ENCODE measurements around the gene PRPF6. TPM values are rescaled to one million over a fixed set of nuclear protein-coding genes. Genes with fewer than 3 reads are reported as not detected.
A peak's percentile ranks its signal among the peaks of the same experiment; 100 is the strongest.

The PRPF6 gene
- total and polyA plus RNA-seq, 2 donors (not counting 1 experiment from before 2014, with no cell fraction given) = 31.7 to 82.9 TPM

- H3K9me3 ChIP-seq (ENCODE audit: control extremely low read depth in 1 of 3, control insufficient read depth in 2 of 3, insufficient read depth in 1 of 3, low read length in 2 of 3) = no peaks in the 10 kb centered on the region
- H3K4me3 ChIP-seq (ENCODE audit: control extremely low read depth in 1 of 5, extremely low read depth in 1 of 5, insufficient read depth in 1 of 5, low read depth in 2 of 5, low read length in 4 of 5) = no peak overlapping the region
- H4K20me1 ChIP-seq (ENCODE audit: control insufficient read depth, insufficient read depth, low read length, poor library complexity, severe bottlenecking) = peaks cover 80% of the 10 kb centered on the region
- 95% methylated on average over 14 of the region's 14 CpGs for WGBS (ENCODE audit: insufficient coverage)
- no peak overlapping the region for H3K27ac ChIP-seq (ENCODE audit: low read length in 2 of 2)
- ChIA-PET CTCF (interaction anchor here (1.5 kb wide), 1 partner anchor 21 kb away, joined by 5 read pairs; no protein-coding TSS in a partner anchor), POLR2A (interaction anchor here (0.6 to 1.4 kb wide), 2 partner anchors 28 to 366 kb away, joined by 3 read pairs; no protein-coding TSS in a partner anchor)
- ATAC-seq (ENCODE audit: low read depth) (no peak), DNase-seq (no peak)
- intact Hi-C loops (cut with micrococcal nuclease) = no loop called here
- Mint-ChIP-seq H3K4me1 (peaks cover 64% of the 10 kb centered on the region), H3K9me3 (ENCODE audit: insufficient read depth) (no peaks in the 10 kb centered on the region), H3K27me3 (no peaks in the 10 kb centered on the region), H3K4me3 (no peak overlapping the region), H3K27ac (peak overlapping the region; percentile 75)
- no peaks in the 10 kb centered on the region for H3K27me3 ChIP-seq (replicated peaks in 1 of 4; ENCODE audit: control extremely low read depth in 1 of 4, control insufficient read depth in 3 of 4, insufficient read depth in 4 of 4, low read length in 3 of 4)
- peaks cover 84% of the 10 kb centered on the region for H3K79me2 ChIP-seq (ENCODE audit: control insufficient read depth, insufficient read depth, low read length)
- no peak for TF ChIP-seq EZH2 (IDR thresholded peaks at IDR 0.05; ENCODE audit: borderline replicate concordance, insufficient read depth, low read depth, low read length, poor library complexity, severe bottlenecking)
- TF ChIP-seq, protein P1, sequence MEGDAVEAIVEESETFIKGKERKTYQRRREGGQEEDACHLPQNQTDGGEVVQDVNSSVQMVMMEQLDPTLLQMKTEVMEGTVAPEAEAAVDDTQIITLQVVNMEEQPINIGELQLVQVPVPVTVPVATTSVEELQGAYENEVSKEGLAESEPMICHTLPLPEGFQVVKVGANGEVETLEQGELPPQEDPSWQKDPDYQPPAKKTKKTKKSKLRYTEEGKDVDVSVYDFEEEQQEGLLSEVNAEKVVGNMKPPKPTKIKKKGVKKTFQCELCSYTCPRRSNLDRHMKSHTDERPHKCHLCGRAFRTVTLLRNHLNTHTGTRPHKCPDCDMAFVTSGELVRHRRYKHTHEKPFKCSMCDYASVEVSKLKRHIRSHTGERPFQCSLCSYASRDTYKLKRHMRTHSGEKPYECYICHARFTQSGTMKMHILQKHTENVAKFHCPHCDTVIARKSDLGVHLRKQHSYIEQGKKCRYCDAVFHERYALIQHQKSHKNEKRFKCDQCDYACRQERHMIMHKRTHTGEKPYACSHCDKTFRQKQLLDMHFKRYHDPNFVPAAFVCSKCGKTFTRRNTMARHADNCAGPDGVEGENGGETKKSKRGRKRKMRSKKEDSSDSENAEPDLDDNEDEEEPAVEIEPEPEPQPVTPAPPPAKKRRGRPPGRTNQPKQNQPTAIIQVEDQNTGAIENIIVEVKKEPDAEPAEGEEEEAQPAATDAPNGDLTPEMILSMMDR (IDR thresholded peaks at IDR 0.05) = no peak
- H3K36me3 ChIP-seq (replicated peaks in 1 of 2; ENCODE audit: control extremely low read depth in 1 of 2, control insufficient read depth in 1 of 2, extremely low read depth in 1 of 2, insufficient read depth in 2 of 2, low read length in 1 of 2) = no peaks in the 10 kb centered on the region
- no peak overlapping the region for H3K9ac ChIP-seq (ENCODE audit: low read length)
- peaks cover 70 to 79% of the 10 kb centered on the region in 2 donors for H3K4me1 ChIP-seq (ENCODE audit: control insufficient read depth in 2 of 2, insufficient read depth in 2 of 2, low read length in 2 of 2)
- no peak overlapping the region for H2AFZ ChIP-seq (ENCODE audit: insufficient read depth, low read depth, low read length, poor library complexity, severe bottlenecking)
- peak overlapping the region; percentile 58 for H3K4me2 ChIP-seq (replicated peaks; ENCODE audit: low read depth, low read length, poor library complexity, severe bottlenecking)
Measured at GRCh38 chr20:63952769-63953168, 28.2 kb upstream of the PRPF6 start.

DNA sequence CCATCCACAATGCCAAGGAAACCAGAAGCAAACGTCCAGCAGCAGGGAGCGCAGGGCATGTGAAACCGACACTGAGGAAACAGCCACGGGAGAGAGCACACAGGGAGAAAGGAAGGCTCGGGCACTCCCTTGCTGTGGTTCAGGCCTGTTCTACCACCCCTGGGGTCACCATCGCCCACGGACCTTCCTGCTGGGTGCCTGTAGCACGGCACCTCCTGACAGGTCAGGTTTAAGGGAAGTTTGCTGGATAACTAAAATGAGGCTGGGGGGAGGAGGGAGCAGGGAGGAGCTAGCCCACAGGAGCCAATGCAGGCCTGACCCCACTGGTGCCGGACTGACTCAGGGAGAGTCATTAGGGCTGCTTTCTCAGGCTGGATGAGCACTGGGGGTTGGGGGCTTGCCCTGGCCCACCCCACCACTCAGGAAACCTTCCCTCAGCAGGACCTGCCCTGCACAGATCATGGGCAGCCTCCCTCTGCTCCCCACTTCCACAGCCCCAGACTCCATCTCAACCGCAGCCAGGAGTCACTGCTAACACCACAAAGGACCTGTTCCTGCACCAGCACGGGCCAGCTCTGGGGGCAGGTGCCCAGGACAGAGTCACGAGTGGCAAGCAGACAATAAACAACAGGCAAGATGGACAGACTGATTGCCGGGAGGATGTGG, 27.0 kb upstream of the PRPF6 start:
- H3K27ac ChIP-seq (ENCODE audit: low read length in 2 of 2) = no peak overlapping the region
- Mint-ChIP-seq H3K4me3 (peak overlapping the region; percentile 90), H3K4me1 (peaks cover 53% of the 10 kb centered on the region), H3K27ac (peak overlapping the region; percentile 73), H3K9me3 (ENCODE audit: insufficient read depth) (no peaks in the 10 kb centered on the region), H3K27me3 (no peaks in the 10 kb centered on the region)
- no peak overlapping the region for H3K9ac ChIP-seq (ENCODE audit: low read length)
- CTCF ChIA-PET = interaction anchor here (1.0 kb wide), 1 partner anchor 26 kb away, joined by 4 read pairs; the partner anchor contains the start of gene SAMD10
- peaks cover 73% of the 10 kb centered on the region for H3K79me2 ChIP-seq (ENCODE audit: control insufficient read depth, insufficient read depth, low read length)
- no peak overlapping the region for H3K4me3 ChIP-seq (ENCODE audit: control extremely low read depth in 1 of 5, extremely low read depth in 1 of 5, insufficient read depth in 1 of 5, low read depth in 2 of 5, low read length in 4 of 5)
- no peaks in the 10 kb centered on the region for H3K9me3 ChIP-seq (ENCODE audit: control extremely low read depth in 1 of 3, control insufficient read depth in 2 of 3, insufficient read depth in 1 of 3, low read length in 2 of 3)
- H3K4me1 ChIP-seq (ENCODE audit: control insufficient read depth in 2 of 2, insufficient read depth in 2 of 2, low read length in 2 of 2) = peaks cover 59 to 70% of the 10 kb centered on the region in 2 donors
- no peaks in the 10 kb centered on the region for H3K27me3 ChIP-seq (replicated peaks in 1 of 4; ENCODE audit: control extremely low read depth in 1 of 4, control insufficient read depth in 3 of 4, insufficient read depth in 4 of 4, low read length in 3 of 4)
- intact Hi-C loops (cut with micrococcal nuclease) = no loop called here
- WGBS (ENCODE audit: insufficient coverage) = 85% methylated on average over 13 of the region's 13 CpGs
- TF ChIP-seq, protein P1 (IDR thresholded peaks at IDR 0.05) = no peak
- TF ChIP-seq EZH2 (IDR thresholded peaks at IDR 0.05; ENCODE audit: borderline replicate concordance, insufficient read depth, low read depth, low read length, poor library complexity, severe bottlenecking) = no peak
- DNase-seq (no peak), ATAC-seq (ENCODE audit: low read depth) (no peak)
- POLR2A ChIA-PET = no interaction called here
- H4K20me1 ChIP-seq (ENCODE audit: control insufficient read depth, insufficient read depth, low read length, poor library complexity, severe bottlenecking) = peaks cover 69% of the 10 kb centered on the region
- no peaks in the 10 kb centered on the region for H3K36me3 ChIP-seq (replicated peaks in 1 of 2; ENCODE audit: control extremely low read depth in 1 of 2, control insufficient read depth in 1 of 2, extremely low read depth in 1 of 2, insufficient read depth in 2 of 2, low read length in 1 of 2)
- H2AFZ ChIP-seq (ENCODE audit: insufficient read depth, low read depth, low read length, poor library complexity, severe bottlenecking) = no peak overlapping the region
- H3K4me2 ChIP-seq (replicated peaks; ENCODE audit: low read depth, low read length, poor library complexity, severe bottlenecking) = peak overlapping the region; percentile 81
